K562 (cell line): ENCODE data around the gene MIS18A. TPM values are rescaled to one million over a fixed set of nuclear protein-coding genes. Genes with fewer than 3 reads are reported as not detected.

ENCODE experiments used
- ATAC-seq: fragments of 200-7000 bp; cut with Tn5 transposase; 3 replicates; pipeline ENCODE4 v1.9.1; 2020; ENCODE audit warnings: moderate library complexity
- BruUV-seq: library from RNA; stranded (reverse); fragments of 400-500 nt; replicated peaks from 2 replicates; lab custom pipeline; 2021; lab: Mats Ljungman, UMichigan
- CTCF ChIA-PET: fragments of 300-600 bp; formaldehyde crosslinking; extraction: SDS; loops from one replicate; lab custom pipeline; 2021; ENCODE audit warnings: low intra/inter-chr PET ratio; lab: Yijun Ruan, JAX
- POLR2A ChIA-PET: fragments of 300-600, 350-650 bp; sonication (Branson Sonifier 250); formaldehyde crosslinking; extraction: SDS; loops from one replicate; lab custom pipeline; 2021; ENCODE audit warnings: antibody characterized with exemption, inconsistent platforms; lab: Yijun Ruan, JAX
- DNase-seq, 4 experiments: peaks; one replicate each; pipeline versions ENCODE4 v3.0.0 to v3.0.0-alpha.2; 2011 to 2018; ENCODE audit warnings: low spot score in 3 of 4, mixed read lengths in 3 of 4; ENCODE audit errors: extremely low read depth in 1 of 4
- FAIRE-seq: peaks from 2 replicates; lab custom pipeline; 2011; peaks lifted over from hg19 to GRCh38; lab: Jason Lieb, UNC
- H2AFZ ChIP-seq: 2 replicates; pipeline ENCODE4 v1.6.0; 2011; ENCODE audit warnings: low read depth, low read length, control low read depth, inconsistent platforms
- H3K27ac ChIP-seq: fragments of 200-600 bp; 3 replicates; pipeline ENCODE4 v1.8.0; 2011; ENCODE audit warnings: low read depth, mild to moderate bottlenecking, control low read depth, inconsistent platforms, low read length, moderate library complexity, mixed read lengths; ENCODE audit errors: extremely low read depth
- H3K27me3 ChIP-seq, 2 experiments: fragments of 300-600 bp in 1 of 2; 2 replicates in 1 of 2; 3 replicates in 1 of 2; pipeline versions ENCODE4 v1.6.0 to v1.8.0; 2011; ENCODE audit warnings: inconsistent platforms in 2 of 2, low read length in 2 of 2, mild to moderate bottlenecking in 1 of 2, mixed read lengths in 1 of 2, moderate library complexity in 1 of 2; ENCODE audit not compliant: control insufficient read depth in 2 of 2, insufficient read depth in 2 of 2
- H3K36me3 ChIP-seq: fragments of 300-600 bp; 3 replicates; pipeline ENCODE4 v1.8.0; 2011; ENCODE audit warnings: mild to moderate bottlenecking, low read length, inconsistent platforms; ENCODE audit not compliant: control insufficient read depth, insufficient read depth
- H3K4me1 ChIP-seq, 2 experiments: fragments of 200-600 bp in 1 of 2; replicated peaks in 1 of 2; 2 replicates in 1 of 2; 3 replicates in 1 of 2; pipeline versions ENCODE4 v1.5.1 to v1.8.0; 2011; ENCODE audit warnings: inconsistent platforms in 2 of 2, low read length in 2 of 2, mild to moderate bottlenecking in 1 of 2, mixed read lengths in 1 of 2, moderate library complexity in 1 of 2; ENCODE audit not compliant: control insufficient read depth in 2 of 2, insufficient read depth in 2 of 2
- H3K4me2 ChIP-seq: 2 replicates; pipeline ENCODE4 v1.6.1; 2011; ENCODE audit warnings: low read length, control low read depth, inconsistent platforms, mixed read lengths; ENCODE audit not compliant: insufficient read depth
- H3K4me3 ChIP-seq: fragments of 200-600 bp; sonication (generic), shearing (Covaris generic); 2 replicates; pipeline ENCODE4 v1.5.1; 2016; ENCODE audit warnings: control low read depth, inconsistent platforms
- H3K79me2 ChIP-seq: fragments of 200-600 bp; 3 replicates; pipeline ENCODE4 v1.8.0; 2011; ENCODE audit warnings: low read length, inconsistent platforms; ENCODE audit not compliant: control insufficient read depth, insufficient read depth
- H3K9ac ChIP-seq, 2 experiments: 2 replicates each; pipeline versions ENCODE4 v1.6.0 to v1.6.1; 2011; ENCODE audit warnings: low read depth in 2 of 2, low read length in 2 of 2, control low read depth in 1 of 2, inconsistent platforms in 1 of 2, mild to moderate bottlenecking in 1 of 2, mixed read lengths in 1 of 2; ENCODE audit not compliant: insufficient read depth in 1 of 2
- H3K9me1 ChIP-seq: one replicate; pipeline ENCODE4 v1.6.0; 2011; ENCODE audit warnings: inconsistent platforms, mild to moderate bottlenecking, low read length, moderate library complexity; ENCODE audit not compliant: control insufficient read depth, insufficient read depth
- H3K9me3 ChIP-seq: replicated peaks from 2 replicates; pipeline ENCODE4 v1.5.1; 2011; ENCODE audit warnings: low read depth, low read length, inconsistent platforms; ENCODE audit not compliant: control insufficient read depth, insufficient read depth
- H4K20me1 ChIP-seq: replicated peaks from 2 replicates; pipeline ENCODE4 v1.6.1; 2011; ENCODE audit warnings: low read length, inconsistent platforms, mixed read lengths; ENCODE audit not compliant: control insufficient read depth, insufficient read depth
- CSDE1 ChIP-seq, 2 experiments: fragments of 450-650 bp; IDR thresholded peaks; 2 replicates each; pipeline ENCODE4 v1.6.1; 2016; ENCODE audit warnings: mild to moderate bottlenecking in 1 of 2
- SMAD2 ChIP-seq: fragments of 150-350 bp; IDR thresholded peaks from 2 replicates; pipeline ENCODE4 v1.6.1; 2014; ENCODE audit warnings: low read depth, mild to moderate bottlenecking, low read length
- WGBS: fragments of 100-300 bp; shearing (Covaris generic); methylation state at CpG from one replicate; pipeline ENCODE4 v1.1.6; 2016; ENCODE audit warnings: low coverage, mixed read lengths; ENCODE audit not compliant: insufficient coverage; ENCODE audit errors: missing lambda C conversion rate; 5-methylcytosine and 5-hydroxymethylcytosine counted together
- in situ Hi-C: fragments of 300-500 bp; cut with MboI; formaldehyde crosslinking; loops from 4 replicates; pipeline ENCODE4 v1.15.0; 2018; ENCODE audit warnings: inconsistent platforms, mixed read lengths
- intact Hi-C: fragments of 100-400 bp; cut with micrococcal nuclease; formaldehyde crosslinking; loops from 2 replicates; pipeline ENCODE4 v1.14.2; 2022
- polyA plus RNA-seq, 8 experiments: library from polyadenylated mRNA; depleted of rRNA in 4 of 8; stranded (reverse) in 5 of 8; unstranded in 3 of 8; fragments of >200 nt; fragmentation: Nextera tagmentation in 2 of 8; fragmentation: Illumina TruSeq in 1 of 8; extraction: Ambion mirVana in 2 of 8; extraction: Trizol in 1 of 8; gene quantifications; 2 replicates each; pipeline versions ENCODE4 v1.2.1 to v1.2.3, GENCODE V29; 2011 to 2014; ENCODE audit warnings: inconsistent platforms in 1 of 8, missing spikeins in 1 of 8
- total RNA-seq, 7 experiments: library from RNA; depleted of rRNA in 6 of 7; stranded (reverse); fragments of >200 nt in 6 of 7; fragmentation: Illumina TruSeq in 2 of 7; extraction: Trizol in 2 of 7; gene quantifications; 2 replicates each; pipeline versions ENCODE4 v1.2.1 to v1.2.3, GENCODE V29; 2011 to 2021; ENCODE audit warnings: low replicate concordance in 1 of 7
- TF ChIP-seq, protein P1 (sequence below): sonication (generic); formaldehyde crosslinking; IDR thresholded peaks from 2 replicates; pipeline ENCODE4 v1.8.0; 2022; ENCODE audit warnings: missing genetic modification reagents, mild to moderate bottlenecking, borderline replicate concordance

Gene MIS18A
- total and polyA plus RNA-seq, 9 of the 15 experiments (the other 6 are each of a cell fraction or from before 2014, with no cell fraction given): 17.7 to 75.3 (median 60.3) TPM

DNA sequence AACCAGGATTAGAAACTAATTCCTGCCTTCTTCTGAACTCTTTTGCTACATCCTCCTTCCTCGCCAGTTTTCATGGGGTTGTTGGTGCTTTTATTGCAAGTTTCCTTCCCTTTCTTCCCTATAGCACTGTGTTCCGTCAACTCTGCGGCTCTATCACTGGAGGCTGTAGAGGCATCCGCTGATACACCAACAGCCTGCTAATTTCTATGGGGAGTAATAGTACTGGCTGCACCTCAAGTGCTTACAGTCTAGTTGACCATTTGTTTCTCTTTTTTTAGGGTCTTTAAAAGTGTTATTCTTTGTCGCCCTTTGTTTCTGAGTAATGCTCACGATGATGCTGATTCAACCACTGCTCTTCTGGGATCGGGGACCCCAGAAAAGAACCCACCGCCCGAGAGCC, 746 bp downstream of the MIS18A start:
- H3K36me3 ChIP-seq: peaks cover 29% of the 10 kb centered on the region
- H4K20me1 ChIP-seq: no peaks in the 10 kb centered on the region
- in situ Hi-C loops: no loop called here
- DNase-seq (peak in 1 of 4 experiments; percentile 36), FAIRE-seq (peak; percentile 60), ATAC-seq (peak; percentile 65)
- H3K9me1 ChIP-seq: no peaks in the 10 kb centered on the region
- no TSS peak for BruUV-seq
- H3K27me3 ChIP-seq: no peaks in the 10 kb centered on the region
- ChIA-PET POLR2A (interaction anchor here (0.5 to 1.2 kb wide), 3 partner anchors 12 to 49 kb away, joined by 3 to 4 read pairs (median 3); partner anchors contain the start of gene MRAP), CTCF (no interaction called here)
- H3K4me2 ChIP-seq: peak overlapping the region; percentile 83
- intact Hi-C loops: no loop called here
- H3K9ac ChIP-seq: peak overlapping the region; percentile 59 to 94
- H3K79me2 ChIP-seq: peaks cover 38% of the 10 kb centered on the region
- 4% methylated on average over 9 of the region's 9 CpGs for WGBS
- TF ChIP-seq SMAD2 (no peak), CSDE1 (IDR thresholded peaks at IDR 0.05) (peak in 1 of 2 experiments; percentile 24; a peak in 1 of 4 replicates)
- TF ChIP-seq, protein P1, sequence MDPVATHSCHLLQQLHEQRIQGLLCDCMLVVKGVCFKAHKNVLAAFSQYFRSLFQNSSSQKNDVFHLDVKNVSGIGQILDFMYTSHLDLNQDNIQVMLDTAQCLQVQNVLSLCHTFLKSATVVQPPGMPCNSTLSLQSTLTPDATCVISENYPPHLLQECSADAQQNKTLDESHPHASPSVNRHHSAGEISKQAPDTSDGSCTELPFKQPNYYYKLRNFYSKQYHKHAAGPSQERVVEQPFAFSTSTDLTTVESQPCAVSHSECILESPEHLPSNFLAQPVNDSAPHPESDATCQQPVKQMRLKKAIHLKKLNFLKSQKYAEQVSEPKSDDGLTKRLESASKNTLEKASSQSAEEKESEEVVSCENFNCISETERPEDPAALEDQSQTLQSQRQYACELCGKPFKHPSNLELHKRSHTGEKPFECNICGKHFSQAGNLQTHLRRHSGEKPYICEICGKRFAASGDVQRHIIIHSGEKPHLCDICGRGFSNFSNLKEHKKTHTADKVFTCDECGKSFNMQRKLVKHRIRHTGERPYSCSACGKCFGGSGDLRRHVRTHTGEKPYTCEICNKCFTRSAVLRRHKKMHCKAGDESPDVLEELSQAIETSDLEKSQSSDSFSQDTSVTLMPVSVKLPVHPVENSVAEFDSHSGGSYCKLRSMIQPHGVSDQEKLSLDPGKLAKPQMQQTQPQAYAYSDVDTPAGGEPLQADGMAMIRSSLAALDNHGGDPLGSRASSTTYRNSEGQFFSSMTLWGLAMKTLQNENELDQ (CRISPR knock-in tag): 0 out of 2 replicates have a peak, but pooled peaks have one; percentile 44
- H3K4me1 ChIP-seq: peaks cover 3 to 16% of the 10 kb centered on the region in 2 experiments; a peak in 4 of 5 replicates
- H3K27ac ChIP-seq: peak overlapping the region; percentile 64
- no peaks in the 10 kb centered on the region for H3K9me3 ChIP-seq
- H2AFZ ChIP-seq: peak overlapping the region; percentile 95
- peak overlapping the region; percentile 76 for H3K4me3 ChIP-seq
